Suprapubic skin (tissue), 4 donors: Measurements from ENCODE around the gene PLCG2. TPM values are rescaled to one million over a fixed set of nuclear protein-coding genes. Genes with fewer than 3 reads are reported as not detected.

ENCODE experiments used
- DNase-seq, 2 donors: peaks; one replicate each; pipeline ENCODE4 v3.0.0-alpha.2; 2019; ENCODE audit warnings: low spot score in 2 of 2
- H3K27ac ChIP-seq: fragments of 200-600 bp; sonication (generic); one replicate; pipeline ENCODE4 v1.5.1; 2019
- H3K27me3 ChIP-seq: fragments of 200-600 bp; sonication (generic); one replicate; pipeline ENCODE4 v1.5.1; 2019
- H3K36me3 ChIP-seq: fragments of 200-600 bp; sonication (generic); one replicate; pipeline ENCODE4 v1.5.1; 2019
- H3K4me1 ChIP-seq: fragments of 200-600 bp; sonication (generic); one replicate; pipeline ENCODE4 v1.5.1; 2019
- H3K4me3 ChIP-seq: fragments of 200-600 bp; sonication (generic); one replicate; pipeline ENCODE4 v1.5.1; 2019; ENCODE audit warnings: mild to moderate bottlenecking
- H3K9me3 ChIP-seq: fragments of 200-600 bp; sonication (generic); one replicate; pipeline ENCODE4 v1.5.1; 2019
- EP300 ChIP-seq: sonication (generic); formaldehyde crosslinking; IDR thresholded peaks from one replicate; pipeline ENCODE4 v1.6.1; 2017; ENCODE audit warnings: antibody characterized with exemption
- POLR2A ChIP-seq, 2 donors: fragments of 450-650 bp; IDR thresholded peaks; one replicate each; pipeline ENCODE4 v1.6.1; 2017; ENCODE audit warnings: antibody characterized with exemption in 2 of 2, mild to moderate bottlenecking in 2 of 2, moderate library complexity in 2 of 2
- POLR2AphosphoS5 ChIP-seq, 3 donors: sonication (generic); formaldehyde crosslinking; IDR thresholded peaks; one replicate each; pipeline ENCODE4 v1.6.1; 2017; ENCODE audit warnings: antibody characterized with exemption in 3 of 3
- WGBS: methylation state at CpG from one replicate; pipeline ENCODE4 v1.1.5; 2018; 5-methylcytosine and 5-hydroxymethylcytosine counted together
- total RNA-seq, 4 donors: library from RNA; depleted of rRNA; stranded (reverse); fragments of >200 nt; gene quantifications; one replicate each; pipeline ENCODE4 v1.1.0, GENCODE V29; 2016
- TF ChIP-seq, protein P1 (sequence below), 2 donors: fragments of 200-600 bp in 1 of 2; fragments of 450-650 bp in 1 of 2; sonication (generic) in 1 of 2; IDR thresholded peaks; one replicate each; pipeline ENCODE4 v1.5.1; 2016 to 2019; ENCODE audit warnings: antibody characterized with exemption in 2 of 2, mild to moderate bottlenecking in 1 of 2, moderate library complexity in 1 of 2

The PLCG2 gene
- total RNA-seq, 4 donors from 2014 or later, result 6.5 to 24.1 (median 10.5) TPM

GRCh38 chr16:81939164-81940056 is 160.3 kb downstream of the PLCG2 start:
- no peak overlapping the region for H3K4me3 ChIP-seq
- no peak for TF ChIP-seq POLR2A (IDR thresholded peaks at IDR 0.05)
- TF ChIP-seq EP300, result no peak
- TF ChIP-seq POLR2AphosphoS5 (IDR thresholded peaks at IDR 0.05), result no peak
- TF ChIP-seq, protein P1, sequence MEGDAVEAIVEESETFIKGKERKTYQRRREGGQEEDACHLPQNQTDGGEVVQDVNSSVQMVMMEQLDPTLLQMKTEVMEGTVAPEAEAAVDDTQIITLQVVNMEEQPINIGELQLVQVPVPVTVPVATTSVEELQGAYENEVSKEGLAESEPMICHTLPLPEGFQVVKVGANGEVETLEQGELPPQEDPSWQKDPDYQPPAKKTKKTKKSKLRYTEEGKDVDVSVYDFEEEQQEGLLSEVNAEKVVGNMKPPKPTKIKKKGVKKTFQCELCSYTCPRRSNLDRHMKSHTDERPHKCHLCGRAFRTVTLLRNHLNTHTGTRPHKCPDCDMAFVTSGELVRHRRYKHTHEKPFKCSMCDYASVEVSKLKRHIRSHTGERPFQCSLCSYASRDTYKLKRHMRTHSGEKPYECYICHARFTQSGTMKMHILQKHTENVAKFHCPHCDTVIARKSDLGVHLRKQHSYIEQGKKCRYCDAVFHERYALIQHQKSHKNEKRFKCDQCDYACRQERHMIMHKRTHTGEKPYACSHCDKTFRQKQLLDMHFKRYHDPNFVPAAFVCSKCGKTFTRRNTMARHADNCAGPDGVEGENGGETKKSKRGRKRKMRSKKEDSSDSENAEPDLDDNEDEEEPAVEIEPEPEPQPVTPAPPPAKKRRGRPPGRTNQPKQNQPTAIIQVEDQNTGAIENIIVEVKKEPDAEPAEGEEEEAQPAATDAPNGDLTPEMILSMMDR (IDR thresholded peaks at IDR 0.05), result no peak
- DNase-seq, result no peak
- H3K9me3 ChIP-seq, result no peaks in the 10 kb centered on the region
- no peak overlapping the region for H3K27ac ChIP-seq
- WGBS, result 77% methylated on average over 7 of the region's 7 CpGs
- H3K27me3 ChIP-seq, result no peaks in the 10 kb centered on the region
- H3K4me1 ChIP-seq, result peaks cover 6% of the 10 kb centered on the region
- peaks cover 10% of the 10 kb centered on the region for H3K36me3 ChIP-seq

GRCh38 chr16:81940781-81941560 is 161.9 kb downstream of the PLCG2 start:
- TF ChIP-seq POLR2A (IDR thresholded peaks at IDR 0.05) (no peak), EP300 (no peak), POLR2AphosphoS5 (IDR thresholded peaks at IDR 0.05) (no peak)
- TF ChIP-seq, protein P1 (IDR thresholded peaks at IDR 0.05), result no peak
- no peak overlapping the region for H3K4me3 ChIP-seq
- peaks cover 6% of the 10 kb centered on the region for H3K4me1 ChIP-seq
- no peaks in the 10 kb centered on the region for H3K9me3 ChIP-seq
- H3K27me3 ChIP-seq, result no peaks in the 10 kb centered on the region
- H3K27ac ChIP-seq, result no peak overlapping the region
- DNase-seq, result no peak
- H3K36me3 ChIP-seq, result peaks cover 10% of the 10 kb centered on the region
- 42% methylated on average over 3 of the region's 3 CpGs for WGBS

DNA sequence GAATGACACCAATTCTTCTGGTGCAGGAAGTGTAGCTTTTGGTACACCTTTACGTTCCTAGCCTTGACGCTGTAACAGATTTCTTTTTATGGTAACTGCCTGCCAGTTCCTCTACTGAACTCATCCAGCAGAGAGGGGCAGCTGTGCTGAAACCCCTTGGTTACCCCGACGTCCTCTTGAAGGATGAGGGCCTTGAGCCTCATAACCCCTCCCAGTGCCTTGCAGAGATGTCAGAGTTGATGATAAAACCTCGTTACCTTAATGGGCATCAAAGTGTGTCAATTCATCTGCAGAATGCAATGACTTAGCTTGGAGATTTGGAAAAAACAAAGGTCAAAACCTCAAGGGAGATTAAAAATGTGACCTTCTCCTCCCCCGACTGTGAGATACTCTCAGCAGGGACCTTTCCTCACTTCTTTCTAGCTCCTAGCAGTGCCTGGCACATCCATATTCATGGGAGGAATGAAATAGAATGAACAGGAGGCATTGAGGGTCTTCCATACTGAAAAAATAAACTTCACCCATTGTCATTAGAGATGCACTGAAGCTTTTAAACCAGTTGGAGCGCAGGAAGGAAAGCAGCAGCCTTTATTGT is 163.0 kb downstream of the PLCG2 start:
- 84% methylated on average over 7 of the region's 7 CpGs for WGBS
- Histone ChIP-seq H3K4me1 (peaks cover 6% of the 10 kb centered on the region), H3K36me3 (peaks cover 6% of the 10 kb centered on the region), H3K27ac (no peak overlapping the region), H3K27me3 (no peaks in the 10 kb centered on the region), H3K9me3 (no peaks in the 10 kb centered on the region), H3K4me3 (no peak overlapping the region)
- DNase-seq, result no peak
- no peak for TF ChIP-seq POLR2AphosphoS5 (IDR thresholded peaks at IDR 0.05)
- TF ChIP-seq EP300, result no peak
- TF ChIP-seq, protein P1 (IDR thresholded peaks at IDR 0.05), result no peak
- TF ChIP-seq POLR2A (IDR thresholded peaks at IDR 0.05), result no peak

- no peak for DNase-seq
- no peak overlapping the region for H3K4me3 ChIP-seq
- H3K27me3 ChIP-seq, result no peaks in the 10 kb centered on the region
- H3K27ac ChIP-seq, result no peak overlapping the region
- no peaks in the 10 kb centered on the region for H3K9me3 ChIP-seq
- no peak for TF ChIP-seq POLR2A (IDR thresholded peaks at IDR 0.05)
- TF ChIP-seq, protein P1 (IDR thresholded peaks at IDR 0.05), result no peak
- TF ChIP-seq EP300, result no peak
- TF ChIP-seq POLR2AphosphoS5 (IDR thresholded peaks at IDR 0.05), result no peak
- peaks cover 6% of the 10 kb centered on the region for H3K4me1 ChIP-seq
- WGBS, result 73% methylated on average over 1 of the region's 1 CpG
- H3K36me3 ChIP-seq, result peaks cover 8% of the 10 kb centered on the region
These were observed 166.6 kb downstream of the PLCG2 start for GRCh38 chr16:81945665-81946064.
